ENCODE measurements around the gene TXNDC15. TPM values are rescaled to one million over a fixed set of nuclear protein-coding genes. Genes with fewer than 3 reads are reported as not detected.

TXNDC15 gene
- total RNA-seq, 1 donor from 2014 or later: 107 TPM

- DNase-seq: no peak
These were observed 58.3 kb downstream of the TXNDC15 start for GRCh38 chr5:134932508-134932907.

- no peak for DNase-seq
These were observed 60.0 kb downstream of the TXNDC15 start for GRCh38 chr5:134934202-134934601.

GRCh38 chr5:134935711-134936602, 61.8 kb downstream of the TXNDC15 start:
- no peak for DNase-seq

- DNase-seq: no peak
These were observed 63.4 kb downstream of the TXNDC15 start for GRCh38 chr5:134937526-134937925.

- DNase-seq: no peak
These were observed 63.9 kb downstream of the TXNDC15 start for GRCh38 chr5:134938030-134938429.

GRCh38 chr5:134939500-134939899, 65.3 kb downstream of the TXNDC15 start:
- no peak for DNase-seq

- no peak for DNase-seq
These were observed 69.4 kb downstream of the TXNDC15 start for GRCh38 chr5:134943547-134943946.

- no peak for DNase-seq
These were observed 70.5 kb downstream of the TXNDC15 start for GRCh38 chr5:134944630-134945029.

GRCh38 chr5:134945041-134945440, 70.9 kb downstream of the TXNDC15 start:
- no peak for DNase-seq

GRCh38 chr5:134948911-134949310, 74.7 kb downstream of the TXNDC15 start:
- DNase-seq: peak; percentile 72

- no peak for DNase-seq
These were observed 75.1 kb downstream of the TXNDC15 start for GRCh38 chr5:134949316-134949715.

Other genes starting within 250 kb of the TXNDC15 start
- gene SAR1B, start 241.5 kb upstream of the TXNDC15 start, total RNA-seq: 81.4 and 81.7 TPM in 2 replicates
- gene SEC24A, start 225.6 kb upstream of the TXNDC15 start, total RNA-seq: 22.8 and 27.0 TPM in 2 replicates
- 32.3 and 47.1 TPM in 2 replicates for gene CAMLG, start 135.8 kb upstream of the TXNDC15 start, total RNA-seq
- gene DDX46, start 115.6 kb upstream of the TXNDC15 start, total RNA-seq: 21.8 and 31.7 TPM in 2 replicates
- gene C5orf24, start 28.4 kb upstream of the TXNDC15 start, total RNA-seq: 52.2 and 76.2 TPM in 2 replicates
- 4.8 and 8.6 TPM in 2 replicates for gene PCBD2, start 30.8 kb downstream of the TXNDC15 start, total RNA-seq
- 0.34 TPM in 1 of 2 replicates, not detected in the other for gene CATSPER3, start 93.5 kb downstream of the TXNDC15 start, total RNA-seq
- 0.51 TPM in 1 of 2 replicates, not detected in the other for gene PITX1, start 159.9 kb downstream of the TXNDC15 start, total RNA-seq